Activated CD4-positive, alpha-beta T cell treated with anti-CD3 and anti-CD28 coated beads, Interleukin-2, amount 10 ng/mL, durations not matched to agents 24 days and 14 days (primary cell): ENCODE measurements around the gene DAP. TPM values are rescaled to one million over a fixed set of nuclear protein-coding genes. Genes with fewer than 3 reads are reported as not detected.

Experiments used
- DNase-seq: peaks from one replicate; pipeline ENCODE4 v3.0.0; 2022
- H3K27ac Mint-ChIP-seq: one replicate; pipeline ENCODE4 v1.8.0; 2022; ENCODE audit warnings: mild to moderate bottlenecking, mixed read lengths
- H3K27me3 Mint-ChIP-seq: one replicate; pipeline ENCODE4 v1.8.0; 2022; ENCODE audit warnings: mixed read lengths
- H3K36me3 Mint-ChIP-seq: one replicate; pipeline ENCODE4 v1.8.0; 2022; ENCODE audit warnings: low read depth, mild to moderate bottlenecking, mixed read lengths
- H3K4me1 Mint-ChIP-seq: one replicate; pipeline ENCODE4 v1.8.0; 2021; ENCODE audit warnings: mixed read lengths
- H3K4me3 Mint-ChIP-seq: one replicate; pipeline ENCODE4 v1.8.0; 2022; ENCODE audit warnings: mild to moderate bottlenecking, moderate library complexity, mixed read lengths
- H3K9me3 Mint-ChIP-seq: one replicate; pipeline ENCODE4 v1.8.0; 2021; ENCODE audit warnings: mixed read lengths
- intact Hi-C: fragments of 100-400 bp; cut with micrococcal nuclease; formaldehyde crosslinking; loops from one replicate; pipeline ENCODE4 v1.15.1; 2023
- total RNA-seq: library from RNA; stranded (reverse); gene quantifications from 2 replicates; pipeline ENCODE4 v1.2.3, GENCODE V29; 2022

The DAP gene
- total RNA-seq, 1 donor from 2014 or later = 54.5 TPM

GRCh38 chr5:10735569-10736276 is 25.3 kb downstream of the DAP start:
- Mint-ChIP-seq H3K36me3 (peaks cover 36% of the 10 kb centered on the region), H3K4me1 (peaks cover 6% of the 10 kb centered on the region), H3K27me3 (no peaks in the 10 kb centered on the region), H3K9me3 (no peaks in the 10 kb centered on the region), H3K27ac (no peak overlapping the region), H3K4me3 (no peak overlapping the region)
- DNase-seq = no peak
- intact Hi-C loops = no loop called here

- Mint-ChIP-seq H3K27ac (no peak overlapping the region), H3K4me3 (no peak overlapping the region), H3K27me3 (no peaks in the 10 kb centered on the region), H3K36me3 (peaks cover 29% of the 10 kb centered on the region), H3K4me1 (peaks cover 6% of the 10 kb centered on the region), H3K9me3 (no peaks in the 10 kb centered on the region)
- intact Hi-C loops = no loop called here
- no peak for DNase-seq
Measured at GRCh38 chr5:10734832-10735523, 26.1 kb downstream of the DAP start.

- DNase-seq = no peak
- H3K4me1 Mint-ChIP-seq = peaks cover 6% of the 10 kb centered on the region
- peaks cover 23% of the 10 kb centered on the region for H3K36me3 Mint-ChIP-seq
- intact Hi-C loops = no loop called here
- H3K4me3 Mint-ChIP-seq = no peak overlapping the region
- no peaks in the 10 kb centered on the region for H3K9me3 Mint-ChIP-seq
- H3K27ac Mint-ChIP-seq = no peak overlapping the region
- no peaks in the 10 kb centered on the region for H3K27me3 Mint-ChIP-seq
Measured at GRCh38 chr5:10734037-10734709, 26.9 kb downstream of the DAP start.

DNA sequence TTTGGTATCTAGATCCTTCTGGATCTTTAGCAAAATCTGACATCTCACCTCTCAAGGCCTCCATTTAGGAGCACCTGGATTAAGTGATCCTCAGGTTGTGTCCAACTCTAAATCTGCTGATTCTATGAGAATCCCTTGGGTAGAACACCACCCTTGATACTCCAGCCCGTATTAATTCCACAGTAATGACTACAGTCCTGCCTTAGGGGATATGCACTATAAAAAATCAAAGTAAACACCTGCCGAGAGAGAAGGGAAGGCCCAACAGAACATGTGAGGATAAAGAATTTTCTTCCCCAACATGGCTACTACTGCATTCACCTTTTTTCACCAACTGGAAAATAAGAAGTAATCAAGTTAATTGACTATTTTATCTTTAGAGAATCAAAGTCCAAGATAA is 27.6 kb downstream of the DAP start:
- Mint-ChIP-seq H3K36me3 (peaks cover 20% of the 10 kb centered on the region), H3K27me3 (no peaks in the 10 kb centered on the region), H3K9me3 (no peaks in the 10 kb centered on the region), H3K4me3 (no peak overlapping the region), H3K27ac (no peak overlapping the region), H3K4me1 (peaks cover 6% of the 10 kb centered on the region)
- intact Hi-C loops = no loop called here
- no peak for DNase-seq

GRCh38 chr5:10731913-10732312 is 29.1 kb downstream of the DAP start:
- peaks cover 14% of the 10 kb centered on the region for H3K4me1 Mint-ChIP-seq
- H3K9me3 Mint-ChIP-seq = no peaks in the 10 kb centered on the region
- H3K36me3 Mint-ChIP-seq = peaks cover 17% of the 10 kb centered on the region
- H3K27ac Mint-ChIP-seq = no peak overlapping the region
- no peak for DNase-seq
- intact Hi-C loops = no loop called here
- no peak overlapping the region for H3K4me3 Mint-ChIP-seq
- no peaks in the 10 kb centered on the region for H3K27me3 Mint-ChIP-seq

DNA sequence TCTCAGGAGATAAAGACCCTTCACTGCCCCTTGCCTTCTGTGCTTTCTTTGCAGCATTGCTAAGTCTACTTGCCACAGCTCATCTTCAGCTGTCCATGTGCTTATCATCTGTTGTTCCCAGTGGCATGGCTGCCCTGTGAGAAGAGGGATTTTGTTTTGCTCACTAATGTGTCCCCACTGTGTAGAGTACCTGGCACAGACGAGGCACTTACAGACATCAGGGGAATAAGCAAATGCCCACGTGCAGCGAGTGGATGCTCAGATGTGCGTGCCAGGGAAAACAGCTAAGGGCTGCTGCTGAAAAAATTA is 31.0 kb downstream of the DAP start:
- Mint-ChIP-seq H3K36me3 (peaks cover 19% of the 10 kb centered on the region), H3K9me3 (no peaks in the 10 kb centered on the region), H3K27ac (no peak overlapping the region), H3K27me3 (no peaks in the 10 kb centered on the region), H3K4me1 (peaks cover 22% of the 10 kb centered on the region), H3K4me3 (no peak overlapping the region)
- DNase-seq = no peak
- intact Hi-C loops = no loop called here

DNA sequence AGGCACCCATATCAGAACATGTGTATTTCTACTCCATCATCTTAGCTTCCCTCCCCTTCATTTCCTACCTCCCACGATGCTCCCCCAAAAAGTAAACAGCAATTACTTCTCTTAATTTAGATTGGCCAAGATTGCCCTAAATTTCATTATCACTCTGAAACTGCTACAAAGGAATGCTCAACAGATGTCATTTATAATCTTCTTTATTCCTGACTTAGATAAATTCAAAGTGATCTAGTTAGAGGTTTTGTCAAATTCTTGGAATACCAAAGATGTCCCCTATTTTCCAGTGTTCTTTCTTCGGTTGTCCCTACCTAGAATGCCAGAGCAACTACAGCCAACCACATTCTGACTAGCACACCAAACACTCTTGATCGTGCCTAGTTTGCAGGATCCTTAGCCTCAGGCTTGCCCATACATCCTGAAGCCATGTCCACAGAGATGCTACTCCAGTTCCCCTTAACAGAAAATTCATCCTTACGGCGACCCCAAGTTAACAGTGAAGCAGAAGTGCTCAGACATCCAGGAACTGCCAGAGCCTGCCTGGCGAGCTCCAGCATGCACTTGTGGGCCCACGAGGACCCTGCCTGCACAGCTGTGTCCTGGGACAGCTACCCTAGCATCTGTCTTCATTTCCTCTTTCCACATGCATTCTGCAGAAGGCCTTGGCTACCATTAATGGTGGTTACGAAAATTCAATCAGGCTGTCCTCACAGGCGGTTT is 31.6 kb downstream of the DAP start:
- H3K4me3 Mint-ChIP-seq = no peak overlapping the region

GRCh38 chr5:10728679-10729078 is 32.4 kb downstream of the DAP start:
- H3K27ac Mint-ChIP-seq = no peak overlapping the region
- H3K27me3 Mint-ChIP-seq = no peaks in the 10 kb centered on the region
- intact Hi-C loops = no loop called here
- H3K36me3 Mint-ChIP-seq = peaks cover 19% of the 10 kb centered on the region
- H3K4me1 Mint-ChIP-seq = peaks cover 22% of the 10 kb centered on the region
- H3K4me3 Mint-ChIP-seq = no peak overlapping the region
- no peak for DNase-seq
- no peaks in the 10 kb centered on the region for H3K9me3 Mint-ChIP-seq

More for the DNA sequence above, 31.6 kb downstream of the DAP start:
- Mint-ChIP-seq H3K9me3 (no peaks in the 10 kb centered on the region), H3K27ac (no peak overlapping the region), H3K36me3 (peaks cover 19% of the 10 kb centered on the region), H3K27me3 (no peaks in the 10 kb centered on the region), H3K4me1 (peaks cover 22% of the 10 kb centered on the region)
- no peak for DNase-seq
- intact Hi-C loops = no loop called here

- Mint-ChIP-seq H3K4me3 (no peak overlapping the region), H3K9me3 (no peaks in the 10 kb centered on the region), H3K4me1 (peaks cover 21% of the 10 kb centered on the region), H3K36me3 (peaks cover 16% of the 10 kb centered on the region), H3K27ac (no peak overlapping the region), H3K27me3 (no peaks in the 10 kb centered on the region)
- no peak for DNase-seq
- intact Hi-C loops = loop anchor here (2.0 kb wide), 1 partner anchor 33 kb away; the partner anchor contains the start of gene DAP
Measured at GRCh38 chr5:10727861-10728260, 33.2 kb downstream of the DAP start.

DNA sequence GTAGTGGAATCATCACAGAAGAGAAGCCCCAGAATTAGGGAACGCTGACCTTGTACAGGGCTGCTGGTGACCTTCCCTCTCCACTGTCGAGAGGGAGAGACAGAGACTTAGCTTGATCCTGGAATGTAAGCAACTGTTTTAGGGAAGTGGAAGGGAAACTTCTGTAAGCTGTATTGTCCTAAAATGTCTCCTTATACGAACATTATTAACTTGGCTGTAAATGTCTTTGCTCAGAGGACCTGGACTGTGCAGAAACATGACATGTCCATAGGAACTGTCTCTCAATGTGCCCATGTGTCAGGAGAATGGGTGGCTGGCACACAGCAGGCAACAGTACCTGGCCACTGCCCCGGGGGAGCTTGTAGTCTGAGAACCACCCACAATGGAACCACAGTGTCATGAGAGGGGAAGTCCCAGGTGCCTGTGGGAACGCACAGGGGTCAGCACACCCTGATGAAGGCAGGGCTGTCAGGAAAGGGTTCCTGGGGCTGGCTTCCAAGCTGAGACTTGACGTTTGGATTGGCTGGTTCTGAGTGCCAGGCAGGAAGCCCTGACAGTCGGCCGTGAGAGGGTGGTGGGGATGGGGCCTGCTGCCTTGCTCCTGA is 34.0 kb downstream of the DAP start:
- peaks cover 13% of the 10 kb centered on the region for H3K36me3 Mint-ChIP-seq
- DNase-seq = no peak
- no peaks in the 10 kb centered on the region for H3K27me3 Mint-ChIP-seq
- intact Hi-C loops = loop anchor here (2.0 kb wide), 1 partner anchor 34 kb away; the partner anchor contains the start of gene DAP
- H3K4me3 Mint-ChIP-seq = no peak overlapping the region
- peak overlapping the region; percentile 50 for H3K27ac Mint-ChIP-seq
- no peaks in the 10 kb centered on the region for H3K9me3 Mint-ChIP-seq
- H3K4me1 Mint-ChIP-seq = peaks cover 16% of the 10 kb centered on the region

DNA sequence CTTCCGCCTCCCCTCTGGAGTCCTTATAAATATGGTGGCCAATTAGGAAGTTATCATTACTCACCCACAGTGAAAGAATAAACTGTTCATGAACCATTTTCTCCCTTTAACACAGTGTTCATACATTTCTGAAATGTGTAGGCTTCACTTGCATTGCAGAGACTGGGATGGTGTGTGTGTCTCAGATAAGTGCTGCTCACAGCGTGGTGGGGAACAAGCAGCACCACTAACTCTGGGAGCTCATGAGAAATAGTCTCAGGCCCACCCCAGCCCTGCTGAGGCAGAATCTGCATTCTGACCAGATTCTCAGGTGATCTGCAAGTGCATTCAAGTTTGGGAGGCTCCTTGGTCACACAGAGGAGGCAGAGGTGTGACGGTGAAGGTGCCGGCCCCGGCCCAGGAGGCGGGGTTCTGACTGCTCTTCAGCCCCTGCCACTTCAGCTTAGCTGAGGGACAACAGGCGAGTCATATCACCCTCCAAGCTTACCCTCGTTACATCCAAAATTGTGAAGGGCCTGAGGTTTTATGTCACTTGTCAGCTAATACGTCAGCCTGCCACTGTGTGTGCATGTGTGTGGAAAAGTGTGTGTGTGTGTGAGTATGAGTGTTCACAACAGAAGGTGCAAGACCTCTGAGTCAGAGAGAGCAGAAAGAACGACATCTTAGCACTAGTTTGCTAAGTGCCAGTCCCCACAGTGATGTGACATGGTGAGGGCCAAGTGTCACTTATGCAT is 34.7 kb downstream of the DAP start:
- Mint-ChIP-seq H3K9me3 (peaks cover under 1% of the 10 kb centered on the region), H3K4me1 (peaks cover 16% of the 10 kb centered on the region), H3K27ac (no peak overlapping the region), H3K27me3 (no peaks in the 10 kb centered on the region), H3K4me3 (no peak overlapping the region), H3K36me3 (peaks cover 16% of the 10 kb centered on the region)
- intact Hi-C loops = loop anchor here (2.0 kb wide), 1 partner anchor 34 kb away; the partner anchor contains the start of gene DAP
- no peak for DNase-seq

DNA sequence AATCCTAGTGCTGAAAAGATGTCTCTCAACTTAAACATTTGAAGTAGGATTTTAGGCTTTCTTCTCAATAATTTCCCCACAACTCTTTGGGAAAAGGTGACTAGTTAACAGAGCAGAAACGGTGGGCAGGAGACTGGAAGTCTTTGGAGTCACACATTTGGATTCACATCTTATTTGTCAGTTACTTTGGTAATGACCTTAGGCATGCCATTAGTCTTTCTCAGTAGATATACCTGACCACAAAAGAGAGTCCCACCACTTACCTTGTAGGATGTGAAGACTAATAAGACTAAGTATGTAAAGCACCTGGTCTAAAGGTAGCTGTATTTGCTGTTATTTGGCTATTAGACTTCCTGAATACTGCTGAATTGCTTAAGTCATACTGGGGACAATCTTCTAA is 35.4 kb downstream of the DAP start:
- Mint-ChIP-seq H3K36me3 (peaks cover 22% of the 10 kb centered on the region), H3K9me3 (peaks cover 3% of the 10 kb centered on the region), H3K27ac (no peak overlapping the region), H3K27me3 (no peaks in the 10 kb centered on the region), H3K4me3 (no peak overlapping the region), H3K4me1 (peaks cover 16% of the 10 kb centered on the region)
- DNase-seq = no peak
- intact Hi-C loops = loop anchor here (2.0 kb wide), 1 partner anchor 35 kb away; the partner anchor contains the start of gene DAP
